CD4-positive, alpha-beta T cell treated with Interleukin-6 for 4 hours (primary cell): ENCODE data around the gene SLC22A23.

Source experiments
- DNase-seq: peaks from one replicate; pipeline ENCODE4 v3.0.0-alpha.2; 2020; ENCODE audit warnings: mixed read lengths

SLC22A23 gene

DNA sequence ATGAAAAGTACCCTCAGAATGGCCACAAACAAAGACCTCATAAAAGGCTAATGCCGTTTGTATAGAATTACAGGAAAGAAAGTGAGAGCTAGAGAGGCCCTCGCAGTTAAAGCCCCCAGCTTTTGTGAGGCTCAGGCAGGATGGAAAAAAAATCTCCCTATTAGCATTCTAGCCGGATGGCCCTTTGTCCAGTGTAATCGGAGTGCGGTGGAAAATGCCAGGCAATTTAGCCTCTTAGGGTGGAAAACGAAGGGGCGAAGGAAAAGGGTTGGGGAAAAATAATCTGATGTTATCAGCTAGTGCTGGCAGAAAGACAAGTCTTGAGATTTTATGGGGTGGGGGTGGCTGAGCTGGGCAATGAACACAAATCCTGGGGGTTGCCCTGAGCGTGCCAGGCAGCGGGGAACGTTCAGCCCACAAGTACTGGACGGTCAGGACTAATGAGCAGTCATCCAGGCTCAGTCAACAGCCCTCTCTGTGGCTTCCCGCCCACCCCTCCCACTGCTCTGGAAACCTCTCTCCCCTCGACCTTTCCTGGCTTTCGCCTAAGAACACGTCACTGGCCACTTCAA is 105.7 kb downstream of the SLC22A23 start:
- DNase-seq = no peak

DNA sequence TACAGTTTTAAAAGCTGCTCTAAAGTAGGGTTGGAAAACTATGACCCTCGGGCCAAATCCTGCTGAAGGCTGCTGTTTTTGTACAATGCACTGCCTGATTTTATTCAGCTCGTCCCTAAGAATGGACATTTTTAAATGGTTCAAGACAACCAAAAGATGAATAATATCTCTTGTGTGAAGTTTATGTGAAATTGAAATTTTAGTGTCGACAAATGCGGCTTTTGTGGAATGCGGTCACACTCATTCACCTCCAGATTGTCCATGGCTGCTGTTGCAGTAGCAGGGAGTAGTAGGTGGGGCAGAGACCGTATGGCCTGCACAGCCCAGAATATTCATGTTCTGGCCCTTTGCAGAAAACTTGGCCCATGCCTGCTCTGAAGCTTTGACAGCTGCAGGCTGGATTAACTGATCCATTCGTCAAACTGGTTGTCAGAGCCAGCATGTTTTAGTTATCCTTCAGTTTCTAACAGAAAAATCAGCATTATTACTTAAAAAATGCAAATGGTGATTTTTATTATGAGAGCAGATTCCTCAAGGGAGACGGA is 106.5 kb downstream of the SLC22A23 start:
- DNase-seq = no peak

- no peak for DNase-seq
Observed at GRCh38 chr6:3349388-3350251, 107.2 kb downstream of the SLC22A23 start.

DNA sequence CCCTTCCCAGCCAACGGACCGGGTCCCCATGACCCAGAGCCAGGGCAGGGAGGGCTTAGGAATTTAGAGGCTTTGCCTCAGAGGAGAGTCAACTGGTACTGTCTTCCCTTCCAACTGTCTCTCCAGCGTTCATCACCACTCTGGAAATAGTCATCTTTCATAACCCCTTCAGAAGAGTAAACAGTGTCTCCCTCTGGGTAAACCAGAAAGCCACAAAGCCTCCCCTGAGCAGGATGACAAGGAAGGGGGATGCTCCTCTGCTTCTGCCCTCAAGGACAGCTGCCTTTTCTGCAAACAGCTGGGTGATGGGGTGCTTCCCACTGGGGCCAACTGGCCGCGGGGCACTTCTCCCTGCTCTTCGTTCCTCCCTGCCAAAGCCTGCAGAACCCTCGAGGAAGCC is 108.0 kb downstream of the SLC22A23 start:
- no peak for DNase-seq

DNA sequence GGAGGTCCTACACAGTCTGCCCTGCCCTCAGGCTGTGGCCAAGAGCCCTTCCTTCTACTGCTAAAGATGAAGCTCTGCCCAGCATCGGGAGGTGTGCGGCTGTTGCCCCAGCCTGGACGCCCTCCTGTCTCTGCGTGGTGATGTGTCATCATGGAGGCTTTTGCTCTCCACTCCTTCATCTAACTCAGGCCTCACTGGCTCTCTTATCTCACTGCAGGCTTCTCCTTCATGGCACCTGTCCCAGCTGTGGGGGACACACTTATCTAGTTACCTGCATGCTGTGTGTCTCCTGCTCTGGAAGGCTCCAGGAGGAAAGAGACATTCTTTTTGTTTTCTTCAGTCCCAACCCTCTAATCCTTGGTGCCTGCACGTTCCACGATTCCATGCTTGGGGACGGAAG is 109.0 kb downstream of the SLC22A23 start:
- DNase-seq = no peak

GRCh38 chr6:3347247-3347646 is 109.6 kb downstream of the SLC22A23 start:
- DNase-seq = no peak

- no peak for DNase-seq
Observed at GRCh38 chr6:3346476-3346875, 110.4 kb downstream of the SLC22A23 start.

- DNase-seq = no peak
Observed at GRCh38 chr6:3345836-3346235, 111.0 kb downstream of the SLC22A23 start.

- DNase-seq = no peak
Observed at GRCh38 chr6:3343089-3343883, 113.6 kb downstream of the SLC22A23 start.

DNA sequence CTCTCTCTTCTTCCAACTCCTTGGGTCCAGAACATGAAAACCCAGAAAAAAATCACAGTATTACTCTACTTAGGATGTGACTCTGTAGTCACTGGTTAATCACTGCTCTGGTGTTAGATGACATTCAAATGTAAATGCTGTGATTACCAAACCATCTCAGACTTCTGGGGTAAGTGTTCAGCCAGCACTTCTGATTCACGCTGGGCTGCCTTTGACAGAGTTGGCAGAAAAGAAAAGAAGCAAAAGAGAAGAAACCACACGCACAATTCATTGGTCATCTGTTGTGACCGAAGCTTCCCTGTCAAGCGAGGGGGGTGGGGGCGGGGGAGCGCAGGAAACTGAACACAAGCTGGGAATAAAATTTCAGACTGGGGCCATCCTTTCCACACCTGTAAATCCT is 115.4 kb downstream of the SLC22A23 start:
- DNase-seq = no peak

GRCh38 chr6:3340894-3341293 is 116.0 kb downstream of the SLC22A23 start:
- DNase-seq = no peak

GRCh38 chr6:3340358-3340802 is 116.5 kb downstream of the SLC22A23 start:
- no peak for DNase-seq

DNA sequence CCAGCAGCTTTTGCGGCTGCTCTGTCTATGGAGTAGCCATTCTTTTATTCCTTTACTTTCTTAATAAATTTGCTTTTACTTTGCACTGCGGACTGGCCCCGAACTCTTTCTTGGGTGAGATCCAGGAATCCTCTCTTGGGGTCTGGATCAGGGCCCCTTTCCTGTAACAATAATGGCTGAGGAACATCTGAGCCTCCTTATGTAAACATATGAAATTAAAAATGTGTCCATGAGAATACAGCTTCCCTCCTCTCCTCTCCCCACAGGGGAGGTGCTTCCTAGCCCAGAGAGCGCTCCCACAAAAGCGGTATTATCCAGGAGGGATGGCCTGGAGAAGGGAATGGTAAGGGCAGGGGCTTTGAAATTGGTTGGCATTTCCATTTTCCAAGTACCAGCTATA is 117.0 kb downstream of the SLC22A23 start:
- no peak for DNase-seq

GRCh38 chr6:3337521-3338350 is 119.1 kb downstream of the SLC22A23 start:
- no peak for DNase-seq

DNA sequence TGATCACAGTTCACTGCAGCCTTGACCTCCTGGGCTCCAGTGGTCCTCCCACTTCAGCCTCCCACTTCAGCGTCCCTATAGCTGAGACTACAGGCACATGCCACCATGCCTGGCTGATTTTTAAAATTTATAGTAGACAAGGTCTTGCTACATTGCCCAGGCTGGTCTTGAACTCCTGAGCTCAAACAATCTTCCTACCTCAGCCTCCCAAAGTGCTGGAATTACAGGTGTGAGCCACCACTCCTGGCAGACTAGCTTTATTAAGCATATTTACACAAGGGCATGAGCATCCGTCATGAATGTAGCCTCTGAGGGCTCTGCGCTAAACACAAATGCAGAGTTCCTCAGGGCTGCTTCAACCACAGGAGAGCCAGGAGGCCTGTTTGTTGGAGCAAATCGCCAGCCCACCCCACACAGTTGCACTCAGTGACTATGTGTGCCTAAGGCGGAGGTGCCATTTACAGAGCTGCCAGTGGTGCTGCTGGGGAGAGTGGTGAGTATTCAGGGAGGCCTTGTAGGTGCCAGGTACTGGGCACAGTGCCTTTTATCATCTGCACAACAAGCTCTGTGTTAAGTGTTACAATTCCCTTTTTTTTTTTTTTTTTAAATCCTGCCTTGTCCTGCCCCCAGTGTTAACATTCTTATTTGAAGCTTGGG is 119.9 kb downstream of the SLC22A23 start:
- no peak for DNase-seq

- no peak for DNase-seq
Observed at GRCh38 chr6:3336066-3336786, 120.6 kb downstream of the SLC22A23 start.

- DNase-seq = no peak
Observed at GRCh38 chr6:3335169-3335568, 121.7 kb downstream of the SLC22A23 start.

DNA sequence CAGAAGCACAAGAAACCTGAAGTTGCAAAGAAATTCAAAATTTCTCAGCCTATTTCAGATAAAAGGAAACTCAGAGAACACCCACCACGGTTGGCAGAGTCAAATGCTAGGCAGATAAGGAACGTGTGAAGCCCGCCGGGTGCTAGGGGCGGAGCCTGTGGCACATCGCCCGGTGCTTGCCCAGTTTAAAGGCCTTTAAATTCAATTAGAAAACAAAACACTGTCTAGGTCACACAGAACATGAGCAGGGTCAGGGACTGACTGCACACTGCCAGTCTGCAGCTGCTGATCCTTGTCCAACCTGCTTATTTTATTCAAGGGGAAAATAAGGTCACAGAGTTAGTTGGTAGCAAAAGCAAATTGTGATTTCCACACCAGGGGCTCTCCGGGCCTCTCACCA is 122.3 kb downstream of the SLC22A23 start:
- DNase-seq = no peak

GRCh38 chr6:3333263-3333662 is 123.6 kb downstream of the SLC22A23 start:
- no peak for DNase-seq

- DNase-seq = no peak
Observed at GRCh38 chr6:3331971-3332370, 124.9 kb downstream of the SLC22A23 start.

GRCh38 chr6:3331494-3331893 is 125.4 kb downstream of the SLC22A23 start:
- no peak for DNase-seq
